Ishikawa (cell line): Measurements from ENCODE around the gene TMEM183A.

ENCODE experiments used
- EP300 ChIP-seq: IDR thresholded peaks from 2 replicates; pipeline ENCODE4 v1.6.1; 2012; ENCODE audit warnings: borderline replicate concordance
- TAF1 ChIP-seq: IDR thresholded peaks from 2 replicates; pipeline ENCODE4 v1.6.1; 2012; ENCODE audit warnings: low read depth, mild to moderate bottlenecking
- TCF12 ChIP-seq: IDR thresholded peaks from 2 replicates; pipeline ENCODE4 v1.6.1; 2012; ENCODE audit warnings: low read depth
- TF ChIP-seq, protein P1 (sequence below): IDR thresholded peaks from 2 replicates; pipeline ENCODE4 v1.6.1; 2012; ENCODE audit warnings: low read depth, mild to moderate bottlenecking

- TF ChIP-seq EP300 (no peak), TAF1 (no peak), TCF12 (no peak)
- TF ChIP-seq, protein P1, sequence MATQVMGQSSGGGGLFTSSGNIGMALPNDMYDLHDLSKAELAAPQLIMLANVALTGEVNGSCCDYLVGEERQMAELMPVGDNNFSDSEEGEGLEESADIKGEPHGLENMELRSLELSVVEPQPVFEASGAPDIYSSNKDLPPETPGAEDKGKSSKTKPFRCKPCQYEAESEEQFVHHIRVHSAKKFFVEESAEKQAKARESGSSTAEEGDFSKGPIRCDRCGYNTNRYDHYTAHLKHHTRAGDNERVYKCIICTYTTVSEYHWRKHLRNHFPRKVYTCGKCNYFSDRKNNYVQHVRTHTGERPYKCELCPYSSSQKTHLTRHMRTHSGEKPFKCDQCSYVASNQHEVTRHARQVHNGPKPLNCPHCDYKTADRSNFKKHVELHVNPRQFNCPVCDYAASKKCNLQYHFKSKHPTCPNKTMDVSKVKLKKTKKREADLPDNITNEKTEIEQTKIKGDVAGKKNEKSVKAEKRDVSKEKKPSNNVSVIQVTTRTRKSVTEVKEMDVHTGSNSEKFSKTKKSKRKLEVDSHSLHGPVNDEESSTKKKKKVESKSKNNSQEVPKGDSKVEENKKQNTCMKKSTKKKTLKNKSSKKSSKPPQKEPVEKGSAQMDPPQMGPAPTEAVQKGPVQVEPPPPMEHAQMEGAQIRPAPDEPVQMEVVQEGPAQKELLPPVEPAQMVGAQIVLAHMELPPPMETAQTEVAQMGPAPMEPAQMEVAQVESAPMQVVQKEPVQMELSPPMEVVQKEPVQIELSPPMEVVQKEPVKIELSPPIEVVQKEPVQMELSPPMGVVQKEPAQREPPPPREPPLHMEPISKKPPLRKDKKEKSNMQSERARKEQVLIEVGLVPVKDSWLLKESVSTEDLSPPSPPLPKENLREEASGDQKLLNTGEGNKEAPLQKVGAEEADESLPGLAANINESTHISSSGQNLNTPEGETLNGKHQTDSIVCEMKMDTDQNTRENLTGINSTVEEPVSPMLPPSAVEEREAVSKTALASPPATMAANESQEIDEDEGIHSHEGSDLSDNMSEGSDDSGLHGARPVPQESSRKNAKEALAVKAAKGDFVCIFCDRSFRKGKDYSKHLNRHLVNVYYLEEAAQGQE, result no peak
Measured at GRCh38 chr1:203058676-203058935, 51.4 kb downstream of the TMEM183A start.
